SKM-1 treated with dmso at 0.1 percent for 144 hours (cell line): ENCODE results near the gene SNX10.
"Not testable (repeated sequence)": the region's sequence is repeated elsewhere in the genome, so short reads cannot be mapped to it uniquely, and the experiment has no call there.

ENCODE experiments used
- DNase-seq: peaks from one replicate; lab custom pipeline; 2025; ENCODE audit not compliant: unreplicated experiment; lab: John Stamatoyannopoulos, UW

Gene SNX10, protein sequence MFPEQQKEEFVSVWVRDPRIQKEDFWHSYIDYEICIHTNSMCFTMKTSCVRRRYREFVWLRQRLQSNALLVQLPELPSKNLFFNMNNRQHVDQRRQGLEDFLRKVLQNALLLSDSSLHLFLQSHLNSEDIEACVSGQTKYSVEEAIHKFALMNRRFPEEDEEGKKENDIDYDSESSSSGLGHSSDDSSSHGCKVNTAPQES

DNA sequence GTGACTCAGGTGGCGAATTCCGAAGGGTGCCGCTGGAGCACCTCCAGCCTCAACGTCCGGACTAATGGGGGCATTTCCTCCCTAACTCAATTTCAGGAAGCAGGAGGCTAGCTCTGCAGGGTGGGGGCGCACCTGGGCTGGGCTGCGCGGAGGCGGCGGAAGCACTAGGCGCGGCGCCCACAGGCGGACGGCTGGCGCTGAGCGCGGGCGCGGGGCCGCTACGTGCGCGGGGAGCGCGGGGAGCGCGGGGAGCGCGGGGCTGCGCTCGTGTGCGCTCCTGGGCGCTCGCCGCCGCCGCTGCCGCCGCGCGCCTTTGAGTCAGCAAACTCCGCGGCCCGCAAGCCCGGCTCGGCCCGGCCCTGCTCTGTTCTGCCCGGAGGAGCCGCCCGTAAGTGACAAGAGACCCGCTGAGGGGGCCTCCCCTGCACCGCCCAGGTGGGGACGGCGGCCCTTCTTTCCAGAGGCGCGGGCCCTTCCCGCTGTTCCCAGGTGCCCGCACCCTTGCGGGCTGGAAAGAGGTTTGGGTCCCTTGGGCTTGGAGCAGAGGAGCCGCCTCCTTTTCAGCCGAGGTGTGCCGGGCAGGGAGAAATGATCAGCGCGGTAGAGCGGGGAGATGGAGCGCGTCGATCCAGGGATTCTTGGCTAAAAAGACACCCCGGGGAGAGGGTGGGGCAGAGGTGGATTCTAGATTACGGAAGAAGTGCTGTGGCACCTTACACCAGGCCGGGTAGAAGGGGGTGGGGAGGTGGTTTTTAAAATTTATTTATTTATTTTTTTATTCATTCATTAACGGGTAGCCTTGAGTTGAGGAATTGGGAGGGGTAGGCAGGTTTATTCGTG lies at the start of gene SNX10:
Gene SNX10 (plus strand): TSS at position 164 of the 840 bp plus-strand sequence. CDS start 54,581 bp downstream, outside the sequence.
- DNase-seq = peak; percentile 67

DNA sequence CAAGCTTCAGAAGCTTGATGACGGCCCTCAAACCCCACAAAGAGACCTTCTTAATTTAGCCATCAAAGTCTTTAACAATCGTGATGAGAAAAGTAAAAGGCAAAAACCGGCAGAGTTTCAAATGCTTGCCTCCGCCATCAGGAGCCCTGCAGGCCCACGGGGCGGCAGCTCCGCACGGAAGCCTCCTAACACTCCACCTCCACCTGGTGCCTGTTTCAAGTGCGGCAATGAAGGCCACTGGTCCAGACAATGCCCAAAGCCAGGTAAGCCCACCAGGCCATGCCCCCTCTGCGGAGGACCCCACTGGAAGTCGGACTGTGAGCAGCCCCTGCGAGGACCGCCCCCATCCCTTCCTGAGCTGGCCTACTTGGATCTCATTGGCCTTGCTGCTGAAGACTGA lies 46.5 kb upstream of the SNX10 start:
- DNase-seq = no peak

DNA sequence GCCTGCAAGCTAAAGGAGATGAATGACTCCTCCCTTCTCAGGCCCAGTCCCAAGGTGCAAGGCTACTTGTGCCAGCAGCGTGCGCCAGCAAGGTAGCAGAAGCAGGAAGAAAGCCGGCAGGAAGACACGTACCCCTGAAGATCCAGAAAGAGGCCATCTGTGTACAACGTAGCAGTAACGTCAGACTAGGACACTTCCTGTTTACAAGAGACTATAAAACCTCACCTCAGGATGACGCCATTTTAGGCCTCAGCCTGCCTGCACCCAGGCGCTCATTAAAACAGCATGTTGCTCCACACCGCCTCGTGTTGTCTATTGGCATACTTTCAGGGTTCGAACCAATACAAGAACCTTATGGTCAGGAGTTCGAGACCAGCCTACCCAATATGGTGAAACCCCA lies 41.4 kb upstream of the SNX10 start:
- no peak for DNase-seq

DNA sequence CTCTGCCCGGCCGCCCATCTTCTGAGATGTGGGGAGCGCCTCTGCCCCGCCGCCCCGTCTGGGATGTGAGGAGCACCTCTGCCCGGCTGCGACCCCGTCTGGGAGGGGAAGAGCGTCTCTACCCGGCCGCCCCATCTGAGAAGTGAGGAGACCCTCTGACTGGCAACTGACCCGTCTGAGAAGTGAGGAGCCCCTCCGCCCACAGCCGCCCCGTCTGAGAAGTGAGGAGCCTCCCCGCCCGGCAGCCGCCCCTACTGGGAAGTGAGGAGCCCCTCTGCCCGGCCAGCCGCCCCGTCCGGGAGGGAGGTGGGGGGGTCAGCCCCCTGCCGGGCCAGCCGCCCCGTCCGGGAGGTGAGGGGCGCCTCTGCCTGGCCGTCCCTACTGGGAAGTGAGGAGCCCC lies 29.8 kb upstream of the SNX10 start:
- DNase-seq = not testable (repeated sequence)

DNA sequence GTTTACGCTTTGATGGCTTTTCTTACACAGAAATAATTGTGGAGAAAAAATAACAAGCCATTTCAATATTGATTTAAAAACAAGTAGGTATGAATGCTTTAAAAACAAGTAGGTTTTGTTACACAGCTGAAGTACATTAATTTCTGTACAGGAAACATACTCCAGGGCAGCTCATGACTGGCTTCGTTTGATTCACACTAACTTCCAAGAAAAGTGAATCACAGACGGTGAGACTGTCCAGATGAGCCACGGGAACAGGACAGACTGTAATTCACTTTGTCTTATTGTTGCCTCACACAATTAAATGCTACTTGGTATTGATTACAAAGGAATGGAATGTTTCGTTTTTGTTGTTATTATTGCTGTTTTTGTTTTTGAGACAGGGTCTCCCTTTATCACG lies 26.6 kb upstream of the SNX10 start:
- no peak for DNase-seq

DNA sequence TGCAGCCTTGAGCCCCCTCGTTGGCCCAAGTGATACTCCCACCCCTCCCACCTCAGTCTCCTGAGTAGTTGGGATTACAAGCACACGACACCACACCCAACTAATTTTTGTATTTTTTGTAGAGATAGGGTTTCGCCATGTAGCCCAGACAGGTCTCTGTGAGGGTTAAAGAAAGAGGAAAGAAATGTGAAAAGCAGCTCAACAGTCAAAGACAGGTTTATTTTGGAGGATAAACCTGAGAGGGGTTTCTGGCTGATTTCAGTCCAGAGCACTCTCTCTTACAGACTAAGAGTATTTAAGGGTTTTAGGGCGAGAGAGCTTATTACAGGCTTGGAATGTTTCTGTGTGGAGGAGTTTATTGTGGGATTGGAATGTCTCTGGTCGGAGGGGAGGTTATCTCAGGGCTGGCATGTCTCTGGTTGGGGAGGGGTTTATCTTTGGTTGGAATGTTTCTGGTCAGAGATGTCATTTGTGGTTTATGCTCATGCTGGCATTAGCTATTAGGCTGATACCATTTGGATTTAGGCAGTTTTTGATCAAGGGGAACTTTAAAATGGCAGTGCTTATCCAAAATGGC lies 26.1 kb upstream of the SNX10 start:
- no peak for DNase-seq

DNA sequence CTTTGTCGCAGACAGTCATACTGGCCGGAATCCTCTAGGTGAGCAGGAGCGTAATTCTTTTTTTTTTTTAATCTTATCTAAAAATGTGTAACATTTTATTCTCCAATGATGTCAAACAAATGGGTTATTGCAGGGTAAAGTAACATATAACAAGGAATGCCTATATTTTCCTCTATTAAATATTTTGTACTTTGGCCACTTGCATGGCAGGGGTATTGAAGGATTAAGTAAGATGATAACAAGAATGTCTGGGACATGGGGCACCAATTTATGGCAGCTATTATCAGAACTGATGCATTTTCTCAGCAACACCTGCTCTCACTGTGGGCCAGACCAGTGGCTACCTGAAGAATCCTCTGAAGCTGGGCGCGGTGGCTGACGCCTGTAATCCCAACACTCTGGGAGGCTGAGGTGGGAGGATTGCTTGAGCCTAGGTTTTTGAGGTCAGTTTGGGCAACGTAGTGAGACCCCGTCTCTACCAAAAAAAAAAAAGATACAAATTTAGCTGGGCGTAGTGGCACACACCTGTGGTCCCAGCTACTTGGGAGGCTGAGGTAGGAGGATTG lies 24.0 kb upstream of the SNX10 start:
- DNase-seq = no peak

DNA sequence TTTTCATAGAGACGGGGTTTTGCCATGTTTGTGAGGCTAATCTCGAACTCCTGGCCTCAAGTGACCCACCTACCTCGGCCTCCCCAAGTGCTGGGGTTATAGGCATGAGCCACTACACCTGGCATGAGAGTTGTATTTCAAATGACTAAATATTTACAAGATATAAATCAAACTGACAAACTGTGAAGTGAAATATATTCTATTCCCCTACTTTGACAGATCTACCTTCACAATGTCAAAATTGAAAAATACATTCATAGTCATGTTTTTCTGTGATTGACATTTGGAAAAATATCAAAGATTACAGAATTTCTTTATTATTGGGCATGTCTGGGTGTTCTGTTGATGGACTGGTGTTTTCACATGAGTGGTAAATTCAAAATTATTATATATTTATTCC lies 16.4 kb upstream of the SNX10 start:
- no peak for DNase-seq

DNA sequence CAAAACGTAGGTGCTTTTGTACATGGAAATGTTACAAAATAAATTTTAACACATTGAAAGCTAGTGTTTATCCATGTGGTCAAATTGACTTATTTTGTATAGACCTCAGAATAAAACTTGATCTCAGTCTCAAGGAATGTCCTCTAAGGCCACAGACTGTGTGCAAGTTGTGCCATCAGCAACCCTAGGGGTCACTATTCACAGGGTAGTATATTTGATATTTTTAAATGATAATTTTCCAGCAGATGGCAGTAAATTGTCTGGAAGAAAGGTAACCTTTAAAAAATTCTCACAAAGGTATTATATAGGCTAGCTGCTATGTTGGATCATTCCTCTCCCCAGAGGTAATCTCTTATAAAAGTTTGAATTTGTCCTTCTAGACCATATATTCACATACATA lies 12.9 kb upstream of the SNX10 start:
- DNase-seq = peak; percentile 30

DNA sequence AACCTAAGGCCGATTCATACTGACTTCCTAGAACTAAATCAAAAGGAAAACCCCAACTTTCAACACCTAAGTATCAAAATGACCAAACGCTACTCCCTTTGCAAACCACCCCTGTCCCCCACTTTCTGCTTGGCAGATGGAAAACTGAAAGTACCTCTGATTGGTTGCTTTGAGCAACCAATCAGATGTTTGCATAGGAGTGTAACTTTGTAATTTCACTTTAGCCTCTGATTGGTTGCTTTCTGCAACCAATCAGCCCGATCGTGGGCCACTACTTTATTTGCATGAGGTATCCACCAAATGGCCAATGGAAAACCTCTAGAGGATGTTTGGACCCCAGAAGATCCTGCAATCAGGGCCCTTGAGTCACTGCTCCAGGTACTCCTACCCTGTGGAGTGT lies 12.3 kb upstream of the SNX10 start:
- no peak for DNase-seq

DNA sequence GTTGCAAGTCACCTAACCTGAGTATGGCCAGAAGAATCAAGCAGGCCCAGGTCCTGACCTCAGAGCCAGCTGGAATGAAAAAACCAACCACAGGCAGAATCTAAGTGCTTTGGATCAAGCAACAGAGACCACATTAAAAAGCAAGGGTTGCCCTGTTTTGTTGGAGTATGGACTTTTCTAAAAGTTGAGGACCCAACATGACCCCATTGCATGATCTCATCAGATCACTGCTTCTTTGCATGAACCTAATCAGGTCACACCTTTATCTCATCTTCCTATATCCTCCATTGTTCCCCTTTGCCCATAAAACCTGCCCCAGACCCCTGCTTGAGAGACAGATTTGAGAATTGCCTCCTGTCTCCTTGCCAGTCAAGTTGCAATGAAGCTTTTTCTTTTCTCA lies 11.6 kb upstream of the SNX10 start:
- DNase-seq = no peak

DNA sequence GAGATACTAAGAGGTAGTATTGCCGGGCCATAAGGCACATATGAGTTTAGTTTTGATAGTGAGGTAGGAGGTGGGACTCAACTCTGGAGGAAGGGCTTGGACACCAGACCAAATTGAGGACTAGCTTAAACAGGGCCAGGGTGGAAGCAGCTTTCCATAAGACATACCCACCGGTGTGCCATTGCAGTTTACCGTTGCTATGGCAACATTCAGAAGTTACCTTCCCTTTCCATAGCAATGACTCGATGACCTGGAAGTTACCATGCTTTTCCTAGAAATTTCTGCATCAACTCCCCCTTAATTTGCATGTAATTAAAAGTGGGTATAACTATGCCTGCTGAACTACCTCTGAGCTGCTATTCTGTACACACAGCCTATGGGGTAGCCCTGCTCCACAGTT lies 10.9 kb upstream of the SNX10 start:
- DNase-seq = no peak

DNA sequence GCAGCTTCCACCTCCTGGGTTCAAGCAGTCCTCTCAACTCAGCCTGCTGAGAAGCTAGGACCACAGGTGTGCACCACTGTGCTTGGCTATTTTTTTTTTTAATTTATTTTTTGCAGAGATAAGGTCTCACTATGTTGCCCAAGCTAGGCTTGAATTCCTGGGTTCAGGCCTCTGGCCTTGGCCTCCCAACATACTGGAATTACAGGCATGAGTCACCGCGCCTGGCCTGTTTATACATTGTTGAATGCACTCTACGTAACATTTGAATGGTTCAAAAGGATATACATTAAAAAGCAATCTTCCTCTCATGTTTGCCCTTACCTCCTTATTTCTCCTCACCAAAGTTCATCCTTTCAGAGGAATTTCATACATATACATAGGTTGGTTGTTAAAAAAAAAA lies 7.2 kb upstream of the SNX10 start:
- no peak for DNase-seq

DNA sequence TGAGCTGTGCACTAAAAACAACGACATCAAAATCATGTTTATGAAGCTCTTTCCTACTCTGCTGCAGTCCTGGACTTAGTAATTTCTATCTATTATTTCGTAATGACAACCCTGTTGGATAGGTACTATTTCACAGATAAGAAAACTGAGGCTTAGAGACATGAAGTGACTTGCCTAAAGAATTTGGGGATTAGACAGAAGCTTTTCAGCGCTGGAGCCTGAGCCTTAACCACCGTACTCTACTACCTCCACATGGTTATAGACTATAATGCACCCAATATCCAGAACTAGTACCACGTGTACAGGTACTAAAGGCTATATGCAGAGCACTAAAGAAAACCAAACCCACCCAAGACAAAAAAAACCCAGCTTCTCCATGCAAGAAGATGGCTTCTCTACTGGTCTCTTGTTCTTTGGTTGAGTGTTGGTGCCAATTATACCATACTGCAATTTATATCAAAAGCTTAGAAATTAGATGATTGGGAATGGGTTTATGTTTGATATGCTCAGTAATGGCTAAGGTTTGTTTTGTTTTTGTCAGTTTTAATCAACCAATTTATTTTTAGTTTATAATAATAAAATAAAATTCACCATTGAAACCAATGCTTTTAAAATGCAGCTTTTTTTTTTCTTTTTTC lies 6.5 kb upstream of the SNX10 start:
- DNase-seq = no peak

DNA sequence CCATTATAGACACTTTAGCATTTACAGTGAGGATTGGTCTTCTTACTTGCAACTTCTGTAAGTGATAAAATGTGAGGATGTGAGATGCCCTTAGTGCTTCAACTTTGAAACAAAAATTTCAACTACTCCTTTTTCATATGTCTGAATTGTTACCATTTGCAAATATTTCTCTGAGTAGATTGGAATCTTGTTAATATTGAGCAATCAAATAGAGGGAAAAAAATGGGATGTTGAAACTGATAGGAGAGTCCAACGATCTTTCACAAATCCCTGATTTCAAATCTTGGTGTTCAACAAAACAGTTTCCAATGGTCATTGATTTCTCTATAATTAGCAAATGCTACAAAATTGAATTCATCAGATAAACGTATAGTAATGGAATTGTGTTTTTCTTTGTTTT lies 5.5 kb upstream of the SNX10 start:
- no peak for DNase-seq

DNA sequence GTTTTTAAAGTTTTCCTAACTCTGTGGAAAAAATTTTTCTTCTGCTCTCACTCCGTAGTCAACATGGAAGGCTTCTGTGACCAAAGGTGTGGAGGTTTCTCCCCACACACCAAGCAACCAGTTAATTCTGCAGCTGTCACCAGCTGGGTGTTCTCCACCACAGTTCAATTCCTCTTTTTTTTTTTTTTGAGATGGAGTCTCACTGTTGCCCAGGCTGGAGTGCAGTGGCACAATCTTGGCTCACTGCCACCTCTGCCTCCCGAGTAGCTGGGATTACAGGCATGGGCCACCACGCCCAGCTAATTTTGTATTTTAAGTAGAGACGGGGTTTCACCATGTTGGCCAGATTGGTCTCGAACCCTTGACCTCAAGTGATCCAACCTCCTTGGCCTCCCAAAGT lies 3.5 kb upstream of the SNX10 start:
- DNase-seq = not testable (repeated sequence)

DNA sequence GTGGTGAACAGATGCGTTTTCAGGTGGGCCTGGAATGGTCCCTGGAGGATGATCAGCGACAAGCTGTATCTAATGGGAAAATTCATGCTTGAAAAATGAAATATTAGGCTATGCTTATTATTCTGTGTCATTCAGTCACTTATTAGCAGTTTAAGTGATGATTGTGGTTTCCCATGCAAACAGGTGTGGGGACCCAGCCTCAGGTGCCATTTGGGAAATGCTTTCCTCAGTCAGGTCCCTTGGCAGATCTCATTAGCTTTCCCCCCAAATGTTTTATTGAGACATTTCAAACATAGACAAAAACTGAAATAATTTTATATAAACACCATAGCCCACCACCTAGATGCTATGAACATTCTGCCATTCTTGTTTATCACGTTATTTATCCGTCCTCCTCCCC lies 411 bp upstream of the SNX10 start:
- DNase-seq = no peak

DNA sequence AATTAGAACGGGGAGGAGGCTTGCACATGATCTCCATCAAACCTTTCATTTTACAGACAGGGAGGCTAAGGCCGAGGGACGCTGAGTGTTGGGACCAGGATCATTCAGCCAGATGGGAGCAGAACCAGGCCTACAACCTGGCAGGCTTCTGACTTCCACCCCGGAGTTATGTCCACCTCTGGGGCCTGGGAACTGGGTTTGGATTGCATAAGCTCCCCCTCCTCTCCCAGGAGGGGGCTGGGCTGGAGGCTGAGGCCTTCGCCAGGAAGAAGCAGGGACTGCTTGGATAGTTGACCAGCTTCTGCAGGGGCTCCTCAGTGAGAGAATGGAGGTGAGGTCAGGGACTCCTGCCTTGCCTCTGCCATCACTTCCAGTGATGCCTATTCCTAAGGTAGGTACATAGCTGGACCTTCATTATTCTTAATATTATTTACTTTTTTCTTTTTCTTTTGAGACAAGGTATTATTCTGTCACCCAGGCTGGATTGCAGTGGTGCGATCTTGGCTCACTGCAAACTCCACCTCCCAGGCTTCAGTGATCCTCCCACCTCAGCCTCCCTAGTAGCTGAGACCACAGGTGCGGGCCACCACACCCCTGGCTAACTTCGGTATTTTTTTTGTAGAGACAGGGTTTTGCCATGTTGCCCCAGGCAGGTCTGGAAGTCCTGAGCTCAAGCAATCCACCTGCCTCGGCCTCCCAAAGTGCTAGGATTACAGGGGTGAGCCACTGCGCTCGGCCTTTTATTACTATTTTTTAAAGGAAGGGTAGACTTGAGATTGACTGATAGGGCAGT lies 1.3 kb downstream of the SNX10 start:
- peak; percentile 7 for DNase-seq

DNA sequence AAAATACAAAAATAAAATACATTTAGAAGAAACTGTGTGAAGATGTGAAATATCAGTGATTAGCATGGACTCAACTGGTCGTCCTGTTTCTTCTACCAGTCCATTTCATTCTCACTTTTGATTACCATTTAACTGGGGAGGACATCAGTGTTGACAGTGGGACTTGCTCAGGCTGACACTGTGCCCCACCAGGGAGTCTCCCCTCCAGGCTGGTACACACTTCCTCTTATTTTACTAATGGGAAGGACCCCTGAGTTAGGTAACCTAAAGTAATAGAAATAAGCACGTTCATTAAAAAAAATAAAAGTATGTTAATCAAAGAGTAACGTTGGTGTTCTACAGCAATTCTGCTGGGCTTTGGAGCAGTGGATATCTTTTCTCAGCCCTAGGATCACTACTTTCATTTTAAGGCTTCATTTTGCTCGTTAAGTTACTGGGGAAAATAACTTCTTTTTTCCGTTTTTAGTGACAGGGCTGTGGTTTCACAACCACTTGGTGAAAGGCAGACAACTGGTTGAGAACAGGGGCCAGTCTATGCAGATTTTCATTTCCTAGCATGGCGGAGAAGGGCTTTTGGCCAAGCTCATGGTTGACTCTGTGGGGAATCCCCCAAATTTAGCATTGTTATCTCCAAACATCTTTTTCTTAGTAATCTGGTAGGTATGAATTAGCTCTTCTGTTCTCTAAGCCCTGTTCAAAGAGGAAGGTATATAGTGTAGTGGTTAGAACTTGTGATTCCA lies 2.1 kb downstream of the SNX10 start:
- DNase-seq = peak; percentile 70

DNA sequence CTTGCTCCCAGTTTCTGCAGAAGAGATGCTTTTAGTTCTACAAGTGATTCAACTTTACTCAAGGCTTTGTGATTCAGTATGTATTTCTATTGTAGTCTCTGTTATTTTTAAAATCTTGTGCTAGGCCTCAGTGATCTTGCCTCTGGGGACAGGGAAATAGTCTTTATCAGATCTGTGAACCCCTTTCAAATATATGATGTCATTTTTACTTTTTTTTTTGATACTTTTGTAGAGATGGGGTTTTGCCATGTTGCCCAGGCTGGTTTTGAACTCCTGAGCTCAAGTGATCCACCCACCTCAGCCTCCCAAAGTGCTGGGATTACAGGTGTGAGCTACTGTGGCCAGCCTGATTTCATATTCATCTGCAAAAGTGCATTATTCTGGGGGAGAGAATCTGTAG lies 3.4 kb downstream of the SNX10 start:
- DNase-seq = no peak
